Ascending aorta (tissue), 2 donors: ENCODE data around the gene MYOC. TPM values are rescaled to one million over a fixed set of nuclear protein-coding genes. Genes with fewer than 3 reads are reported as not detected.

Experiments
- DNase-seq, 2 donors: peaks; one replicate each; pipeline ENCODE4 v3.0.0-alpha.2; 2019; ENCODE audit warnings: low spot score in 2 of 2
- H3K27ac ChIP-seq, 2 donors: fragments of 200-600 bp; sonication (generic); one replicate each; pipeline ENCODE4 v1.5.1; 2016 to 2017; ENCODE audit warnings: mild to moderate bottlenecking in 1 of 2
- H3K27me3 ChIP-seq: fragments of 200-600 bp; sonication (generic); one replicate; pipeline ENCODE4 v1.5.1; 2017
- H3K36me3 ChIP-seq, 2 donors: fragments of 200-600 bp; sonication (generic); one replicate each; pipeline ENCODE4 v1.5.1; 2016
- H3K4me1 ChIP-seq, 2 donors: fragments of 200-600 bp; sonication (generic); one replicate each; pipeline ENCODE4 v1.5.1; 2016 to 2017; ENCODE audit warnings: mild to moderate bottlenecking in 1 of 2
- H3K4me3 ChIP-seq, 2 donors: fragments of 200-600 bp; sonication (generic); one replicate each; pipeline ENCODE4 v1.5.1; 2016 to 2017; ENCODE audit warnings: mild to moderate bottlenecking in 1 of 2
- H3K9me3 ChIP-seq, 2 donors: fragments of 200-600 bp; sonication (generic); one replicate each; pipeline ENCODE4 v1.5.1; 2016
- intact Hi-C: fragments of 100-400 bp; cut with DNase I; formaldehyde crosslinking; loops from one replicate; pipeline ENCODE4 v1.15.1; 2023
- total RNA-seq: library from RNA; depleted of rRNA; stranded (reverse); fragments of >200 nt; gene quantifications from one replicate; pipeline ENCODE4 v1.1.0, GENCODE V29; 2016
- TF ChIP-seq, protein P1 (sequence below), 3 experiments: fragments of 200-600 bp in 2 of 3; fragments of 450-650 bp in 1 of 3; sonication (generic) in 2 of 3; IDR thresholded peaks; one replicate each; pipeline ENCODE4 v1.5.1; 2016 to 2019; ENCODE audit warnings: antibody characterized with exemption in 3 of 3, mild to moderate bottlenecking in 1 of 3, moderate library complexity in 1 of 3

The MYOC gene
- total RNA-seq, 1 donor from 2014 or later = 4.2 TPM

DNA sequence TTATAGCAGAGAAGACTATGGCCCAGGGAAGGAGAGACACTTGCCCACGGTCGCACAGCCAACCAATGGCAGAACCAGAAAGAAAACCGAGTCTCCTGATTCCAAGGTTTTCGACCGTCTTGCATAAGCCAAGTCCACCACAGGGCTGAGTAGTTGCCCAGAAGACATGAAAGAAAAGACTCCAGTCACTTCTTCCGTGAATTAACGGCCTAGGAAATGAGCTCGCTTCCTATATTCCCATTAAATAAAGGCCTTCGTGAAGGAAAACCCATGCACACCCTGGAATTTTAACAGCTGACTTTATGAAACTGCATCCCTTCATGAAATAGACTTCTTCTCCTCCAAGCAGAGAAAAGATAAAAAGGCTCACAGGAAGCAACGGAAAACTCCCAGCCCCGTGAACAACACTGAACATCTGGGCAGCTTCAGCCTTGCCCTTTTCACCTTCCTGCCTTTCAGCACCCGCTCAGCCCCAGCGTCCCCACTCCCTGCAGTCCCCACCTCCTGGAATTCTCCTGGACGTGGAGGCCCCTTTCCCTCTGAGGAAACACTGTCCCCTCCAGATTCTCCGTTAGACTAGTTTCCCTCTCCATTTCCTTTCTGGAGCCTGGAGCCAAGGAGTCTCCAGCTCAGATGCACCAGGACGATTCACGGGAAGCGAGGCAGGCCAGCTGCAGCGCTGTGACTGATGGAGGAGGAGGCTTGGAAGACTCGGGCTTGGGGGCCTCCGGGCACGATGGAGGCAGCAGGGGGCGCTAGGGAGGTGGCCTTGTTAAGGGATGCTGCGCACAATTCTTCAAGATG, 2.7 kb upstream of the MYOC start:
- peaks cover 8 to 36% of the 10 kb centered on the region in 2 donors for H3K4me1 ChIP-seq
- H3K36me3 ChIP-seq = no peaks in the 10 kb centered on the region
- H3K27ac ChIP-seq = peak overlapping the region; percentile 87 to 96
- intact Hi-C loops = loop anchor here (1.0 to 5.0 kb wide), 3 partner anchors 9 to 187 kb away; partner anchors contain the start of genes DNM3 and METTL13
- TF ChIP-seq, protein P1, sequence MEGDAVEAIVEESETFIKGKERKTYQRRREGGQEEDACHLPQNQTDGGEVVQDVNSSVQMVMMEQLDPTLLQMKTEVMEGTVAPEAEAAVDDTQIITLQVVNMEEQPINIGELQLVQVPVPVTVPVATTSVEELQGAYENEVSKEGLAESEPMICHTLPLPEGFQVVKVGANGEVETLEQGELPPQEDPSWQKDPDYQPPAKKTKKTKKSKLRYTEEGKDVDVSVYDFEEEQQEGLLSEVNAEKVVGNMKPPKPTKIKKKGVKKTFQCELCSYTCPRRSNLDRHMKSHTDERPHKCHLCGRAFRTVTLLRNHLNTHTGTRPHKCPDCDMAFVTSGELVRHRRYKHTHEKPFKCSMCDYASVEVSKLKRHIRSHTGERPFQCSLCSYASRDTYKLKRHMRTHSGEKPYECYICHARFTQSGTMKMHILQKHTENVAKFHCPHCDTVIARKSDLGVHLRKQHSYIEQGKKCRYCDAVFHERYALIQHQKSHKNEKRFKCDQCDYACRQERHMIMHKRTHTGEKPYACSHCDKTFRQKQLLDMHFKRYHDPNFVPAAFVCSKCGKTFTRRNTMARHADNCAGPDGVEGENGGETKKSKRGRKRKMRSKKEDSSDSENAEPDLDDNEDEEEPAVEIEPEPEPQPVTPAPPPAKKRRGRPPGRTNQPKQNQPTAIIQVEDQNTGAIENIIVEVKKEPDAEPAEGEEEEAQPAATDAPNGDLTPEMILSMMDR (IDR thresholded peaks at IDR 0.05) = peak in 2 of 3 experiments; percentile 45 to 47
- H3K9me3 ChIP-seq = no peaks in the 10 kb centered on the region
- peak overlapping the region in 1 of 2 donors; percentile 32 for H3K4me3 ChIP-seq
- DNase-seq = peak in 1 of 2 donors; percentile 78
- no peaks in the 10 kb centered on the region for H3K27me3 ChIP-seq

DNA sequence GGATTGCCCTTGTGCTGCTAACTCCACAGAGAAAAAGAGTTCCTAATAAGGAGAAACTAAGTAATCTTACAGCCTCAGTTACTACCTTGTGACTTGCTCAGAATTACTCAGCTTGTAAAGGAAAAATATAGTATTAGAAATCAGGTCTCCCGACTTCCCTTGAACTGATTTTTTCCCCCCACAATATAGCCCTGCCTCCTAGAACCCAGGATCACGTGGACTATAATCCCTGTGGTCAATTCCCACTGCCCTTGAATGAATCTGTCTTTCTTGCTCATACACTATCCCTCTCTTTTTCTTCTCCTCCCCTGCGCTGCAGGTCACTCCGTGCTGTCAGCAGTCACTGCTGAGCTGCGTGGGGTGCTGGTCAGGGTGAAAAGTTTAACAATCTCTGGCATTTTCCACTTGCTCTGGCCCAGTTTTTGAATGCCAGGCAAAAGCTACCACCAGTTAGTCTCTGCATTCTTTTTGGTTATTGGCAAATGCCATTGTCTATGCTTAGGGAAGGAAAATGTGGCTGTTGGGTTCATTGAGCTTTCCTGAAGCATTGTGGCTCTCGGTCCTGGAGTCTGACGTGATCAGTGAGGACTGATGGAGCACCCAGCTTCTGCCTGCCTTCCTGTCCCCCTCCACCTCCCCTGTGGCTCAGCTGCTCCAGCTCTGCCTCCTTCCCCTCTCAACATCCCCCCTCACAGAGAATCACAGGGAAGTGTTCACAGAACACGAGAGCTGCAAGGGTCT, 1.9 kb upstream of the MYOC start:
- intact Hi-C loops = loop anchor here (2.0 to 5.0 kb wide), 2 partner anchors 126 to 188 kb away; partner anchors contain the start of genes DNM3 and METTL13
- peak in 1 of 2 donors; percentile 69 for DNase-seq
- H3K4me3 ChIP-seq = peak overlapping the region in 1 of 2 donors; percentile 32
- peaks cover 8 to 36% of the 10 kb centered on the region in 2 donors for H3K4me1 ChIP-seq
- peak overlapping the region; percentile 87 to 96 for H3K27ac ChIP-seq
- no peaks in the 10 kb centered on the region for H3K36me3 ChIP-seq
- H3K27me3 ChIP-seq = no peaks in the 10 kb centered on the region
- H3K9me3 ChIP-seq = no peaks in the 10 kb centered on the region
- TF ChIP-seq, protein P1 (IDR thresholded peaks at IDR 0.05) = no peak

DNA sequence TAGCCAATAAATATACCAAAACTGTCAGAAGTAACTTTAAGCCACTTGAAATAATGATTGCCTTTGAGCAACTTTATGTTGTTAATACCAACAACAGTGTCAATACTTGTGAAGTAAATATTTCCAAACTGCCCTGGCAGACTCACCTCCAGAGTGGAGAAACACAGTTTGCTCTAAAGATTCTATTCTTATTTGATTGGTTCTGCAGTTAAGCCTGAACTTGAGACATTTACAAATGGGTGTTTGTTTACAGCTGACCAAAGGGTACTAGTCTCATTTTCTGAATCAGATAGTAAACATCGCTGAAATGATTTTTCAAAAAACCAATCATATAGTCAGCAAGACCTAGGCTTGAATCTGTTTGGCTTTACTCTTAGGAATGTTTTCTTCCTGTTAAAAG, 1.3 kb upstream of the MYOC start:
- TF ChIP-seq, protein P1 (IDR thresholded peaks at IDR 0.05) = no peak
- no peak for DNase-seq
- no peaks in the 10 kb centered on the region for H3K27me3 ChIP-seq
- no peaks in the 10 kb centered on the region for H3K9me3 ChIP-seq
- H3K36me3 ChIP-seq = no peaks in the 10 kb centered on the region
- H3K4me3 ChIP-seq = no peak overlapping the region
- intact Hi-C loops = loop anchor here (2.0 to 5.0 kb wide), 2 partner anchors 127 to 189 kb away; partner anchors contain the start of genes DNM3 and METTL13
- peak overlapping the region; percentile 87 to 96 for H3K27ac ChIP-seq
- H3K4me1 ChIP-seq = peaks cover 8 to 36% of the 10 kb centered on the region in 2 donors

DNA sequence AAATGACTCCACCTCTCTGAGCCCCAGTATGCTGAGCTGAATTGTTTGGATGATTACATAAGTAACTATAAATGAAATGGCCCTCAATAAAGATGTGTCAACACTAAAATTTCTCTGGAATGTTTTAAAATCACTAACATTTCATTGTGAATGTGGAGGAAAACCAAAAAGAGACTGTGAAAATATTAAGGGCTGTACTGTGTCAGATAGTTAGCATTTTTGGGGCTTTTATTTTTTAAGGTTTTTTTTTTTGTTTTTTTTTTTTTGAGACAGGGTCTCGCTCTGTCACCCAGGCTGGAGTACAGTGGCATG, 6.3 kb downstream of the MYOC start:
- H3K36me3 ChIP-seq = no peaks in the 10 kb centered on the region
- TF ChIP-seq, protein P1 (IDR thresholded peaks at IDR 0.05) = no peak
- H3K4me3 ChIP-seq = no peak overlapping the region

DNA sequence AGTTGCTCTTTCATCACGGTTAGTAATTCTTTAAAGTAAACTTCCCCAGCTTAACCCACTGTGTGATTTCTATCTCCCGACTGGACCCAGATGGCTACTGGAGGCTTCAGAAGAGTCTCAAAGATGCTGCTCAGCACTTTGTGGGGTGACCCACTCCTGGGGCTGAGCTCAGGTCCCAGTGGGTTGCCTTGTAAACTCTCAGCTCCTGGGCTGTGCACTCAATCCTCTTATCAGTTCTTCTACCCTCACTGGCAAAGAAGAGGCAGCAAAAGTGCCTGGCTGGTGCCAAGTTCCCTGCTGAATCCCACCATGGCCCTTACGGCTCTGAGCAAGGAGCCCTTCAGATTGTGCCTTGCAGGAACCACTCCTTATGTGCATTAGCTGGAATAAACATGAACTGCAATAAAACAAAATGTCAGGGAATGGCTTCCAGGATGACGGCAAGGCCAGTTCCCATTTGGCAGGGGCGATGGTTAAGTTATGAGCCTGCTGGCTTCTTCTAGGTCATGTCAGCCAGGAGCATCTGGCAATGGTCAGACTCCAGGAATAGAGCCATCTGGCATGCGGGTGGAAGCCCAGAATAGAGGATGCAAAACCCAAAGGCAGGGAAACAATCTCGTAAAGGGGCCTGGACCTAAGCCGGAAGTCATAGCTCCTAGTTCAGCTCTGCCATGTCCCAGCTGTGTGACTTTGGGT, 6.8 kb downstream of the MYOC start:
- Histone ChIP-seq H3K9me3 (no peaks in the 10 kb centered on the region), H3K4me3 (peak overlapping the region in 1 of 2 donors; percentile 37), H3K4me1 (peaks cover 6 to 14% of the 10 kb centered on the region in 2 donors), H3K36me3 (no peaks in the 10 kb centered on the region), H3K27ac (peak overlapping the region; percentile 81 to 86), H3K27me3 (no peaks in the 10 kb centered on the region)
- intact Hi-C loops = loop anchor here (1.0 kb wide), 4 partner anchors 10 to 340 kb away; partner anchors contain the start of gene METTL13
- TF ChIP-seq, protein P1 (IDR thresholded peaks at IDR 0.05) = no peak
- DNase-seq = peak in 1 of 2 donors; percentile 90

More for the DNA sequence above, 6.3 kb downstream of the MYOC start:
- Histone ChIP-seq H3K4me1 (peaks cover 6 to 14% of the 10 kb centered on the region in 2 donors), H3K9me3 (no peaks in the 10 kb centered on the region), H3K27ac (peak overlapping the region; percentile 81 to 86), H3K27me3 (no peaks in the 10 kb centered on the region)
- DNase-seq = no peak
- intact Hi-C loops = loop anchor here (1.0 kb wide), 1 partner anchor 9 kb away; no protein-coding TSS in a partner anchor
